Osteocyte (in vitro differentiated cells): Measurements from ENCODE around the gene TNS1. TPM values are rescaled to one million over a fixed set of nuclear protein-coding genes. Genes with fewer than 3 reads are reported as not detected.

Source experiments
- DNase-seq: peaks from one replicate; pipeline ENCODE4 v3.0.0; 2021; ENCODE audit warnings: mixed read lengths; ENCODE audit not compliant: unreplicated experiment; ENCODE audit errors: extremely low spot score
- H3K27ac Mint-ChIP-seq: one replicate; pipeline ENCODE4 v1.8.0; 2021; ENCODE audit warnings: mild to moderate bottlenecking, mixed read lengths; ENCODE audit not compliant: unreplicated experiment
- H3K27me3 Mint-ChIP-seq: one replicate; pipeline ENCODE4 v1.8.0; 2021; ENCODE audit warnings: mixed read lengths; ENCODE audit not compliant: unreplicated experiment
- H3K36me3 Mint-ChIP-seq: one replicate; pipeline ENCODE4 v1.8.0; 2021; ENCODE audit warnings: mixed read lengths; ENCODE audit not compliant: unreplicated experiment
- H3K4me1 Mint-ChIP-seq: one replicate; pipeline ENCODE4 v1.8.0; 2021; ENCODE audit warnings: mixed read lengths; ENCODE audit not compliant: unreplicated experiment
- H3K4me3 Mint-ChIP-seq: one replicate; pipeline ENCODE4 v1.8.0; 2021; ENCODE audit warnings: mild to moderate bottlenecking, moderate library complexity, mixed read lengths; ENCODE audit not compliant: unreplicated experiment
- H3K9me3 Mint-ChIP-seq: one replicate; pipeline ENCODE4 v1.8.0; 2021; ENCODE audit warnings: mixed read lengths; ENCODE audit not compliant: unreplicated experiment
- CTCF ChIP-seq: fragments of 200-600 bp; sonication (generic); IDR thresholded peaks from 2 replicates; pipeline ENCODE4 v1.5.0; 2021; ENCODE audit warnings: antibody characterized with exemption, mild to moderate bottlenecking, moderate library complexity
- total RNA-seq: library from RNA; stranded (reverse); gene quantifications from 2 replicates; pipeline ENCODE4 v1.2.1, GENCODE V29; 2021

The TNS1 gene
- total RNA-seq, 1 donor from 2014 or later: 80.8 TPM

- Mint-ChIP-seq H3K4me3 (no peak overlapping the region), H3K27ac (no peak overlapping the region)
These were observed 124.9 kb downstream of the TNS1 start for GRCh38 chr2:217877866-217878265.

GRCh38 chr2:217876253-217876570 is 126.6 kb downstream of the TNS1 start:
- DNase-seq: no peak
- Mint-ChIP-seq H3K9me3 (no peaks in the 10 kb centered on the region), H3K36me3 (peaks cover 37% of the 10 kb centered on the region), H3K4me1 (peaks cover 11% of the 10 kb centered on the region), H3K27ac (no peak overlapping the region), H3K27me3 (no peaks in the 10 kb centered on the region), H3K4me3 (no peak overlapping the region)
- no peak for TF ChIP-seq CTCF

More at GRCh38 chr2:217877866-217878265, 124.9 kb downstream of the TNS1 start:
- TF ChIP-seq CTCF: no peak
- Mint-ChIP-seq H3K4me1 (peaks cover 14% of the 10 kb centered on the region), H3K36me3 (peaks cover 29% of the 10 kb centered on the region), H3K9me3 (no peaks in the 10 kb centered on the region), H3K27me3 (no peaks in the 10 kb centered on the region)
- no peak for DNase-seq

GRCh38 chr2:217875556-217876252 is 127.1 kb downstream of the TNS1 start:
- H3K27ac Mint-ChIP-seq: no peak overlapping the region
- H3K4me3 Mint-ChIP-seq: no peak overlapping the region
- H3K9me3 Mint-ChIP-seq: no peaks in the 10 kb centered on the region
- no peak for DNase-seq
- no peaks in the 10 kb centered on the region for H3K27me3 Mint-ChIP-seq
- H3K36me3 Mint-ChIP-seq: peaks cover 37% of the 10 kb centered on the region
- H3K4me1 Mint-ChIP-seq: peaks cover 6% of the 10 kb centered on the region
- TF ChIP-seq CTCF: no peak

- no peak overlapping the region for H3K27ac Mint-ChIP-seq
These were observed 127.7 kb downstream of the TNS1 start for GRCh38 chr2:217875138-217875537.

GRCh38 chr2:217873371-217873770 is 129.4 kb downstream of the TNS1 start:
- Mint-ChIP-seq H3K9me3 (no peaks in the 10 kb centered on the region), H3K36me3 (peaks cover 41% of the 10 kb centered on the region), H3K4me3 (no peak overlapping the region), H3K27ac (no peak overlapping the region), H3K4me1 (no peaks in the 10 kb centered on the region), H3K27me3 (no peaks in the 10 kb centered on the region)
- TF ChIP-seq CTCF: no peak
- DNase-seq: no peak

More at GRCh38 chr2:217875138-217875537, 127.7 kb downstream of the TNS1 start:
- H3K27me3 Mint-ChIP-seq: no peaks in the 10 kb centered on the region
- no peak overlapping the region for H3K4me3 Mint-ChIP-seq
- DNase-seq: no peak
- no peak for TF ChIP-seq CTCF
- H3K9me3 Mint-ChIP-seq: no peaks in the 10 kb centered on the region
- peaks cover 41% of the 10 kb centered on the region for H3K36me3 Mint-ChIP-seq
- H3K4me1 Mint-ChIP-seq: no peaks in the 10 kb centered on the region
